GM21390 (cell line): Measurements from ENCODE around the gene LRFN4.
A peak's percentile ranks its signal among the peaks of the same experiment; 100 is the strongest.

ENCODE experiments used
- ATAC-seq: cut with Tn5 transposase; IDR thresholded peaks from one replicate; pipeline ENCODE4 v1.9.1; 2021; ENCODE audit not compliant: unreplicated experiment

LRFN4 gene

DNA sequence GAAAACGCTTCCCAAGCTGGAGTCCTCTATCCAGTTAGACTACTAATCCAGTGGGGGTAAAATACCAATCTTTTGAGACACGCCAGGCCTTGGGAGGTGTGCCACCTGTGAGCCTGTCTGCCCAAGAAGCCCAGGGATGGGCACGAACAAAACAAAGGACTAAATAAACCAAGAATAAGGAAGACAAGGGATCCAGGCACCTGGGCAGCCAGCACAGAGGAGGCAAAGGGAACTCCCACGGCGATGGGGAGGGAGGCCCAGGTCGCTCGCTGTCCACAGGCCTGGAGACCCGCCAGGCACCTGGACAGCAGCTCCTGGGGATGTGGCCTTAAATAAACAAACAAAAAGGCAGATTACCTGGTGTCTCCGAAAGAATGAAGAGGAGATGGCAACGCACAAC, 31.4 kb downstream of the LRFN4 start:
- ATAC-seq = no peak

DNA sequence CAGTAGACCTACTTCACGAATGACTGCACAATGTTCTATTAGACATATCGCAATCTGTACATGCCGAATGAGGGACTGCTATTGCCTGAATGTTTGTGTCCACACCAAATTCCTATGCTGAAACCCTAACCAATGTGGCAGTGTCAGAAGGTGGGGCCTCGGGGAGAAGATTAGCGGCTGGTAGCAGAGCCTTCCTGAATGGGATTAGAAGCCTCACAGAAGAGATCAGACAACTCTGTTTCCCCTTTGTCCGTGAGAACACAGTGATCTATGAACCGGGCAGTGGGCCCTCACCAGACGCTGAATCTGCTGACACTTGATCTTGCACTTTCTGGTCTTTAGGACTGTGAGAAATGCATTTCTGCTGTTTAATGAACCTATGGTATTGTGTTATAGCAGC, 33.1 kb downstream of the LRFN4 start:
- ATAC-seq = no peak

DNA sequence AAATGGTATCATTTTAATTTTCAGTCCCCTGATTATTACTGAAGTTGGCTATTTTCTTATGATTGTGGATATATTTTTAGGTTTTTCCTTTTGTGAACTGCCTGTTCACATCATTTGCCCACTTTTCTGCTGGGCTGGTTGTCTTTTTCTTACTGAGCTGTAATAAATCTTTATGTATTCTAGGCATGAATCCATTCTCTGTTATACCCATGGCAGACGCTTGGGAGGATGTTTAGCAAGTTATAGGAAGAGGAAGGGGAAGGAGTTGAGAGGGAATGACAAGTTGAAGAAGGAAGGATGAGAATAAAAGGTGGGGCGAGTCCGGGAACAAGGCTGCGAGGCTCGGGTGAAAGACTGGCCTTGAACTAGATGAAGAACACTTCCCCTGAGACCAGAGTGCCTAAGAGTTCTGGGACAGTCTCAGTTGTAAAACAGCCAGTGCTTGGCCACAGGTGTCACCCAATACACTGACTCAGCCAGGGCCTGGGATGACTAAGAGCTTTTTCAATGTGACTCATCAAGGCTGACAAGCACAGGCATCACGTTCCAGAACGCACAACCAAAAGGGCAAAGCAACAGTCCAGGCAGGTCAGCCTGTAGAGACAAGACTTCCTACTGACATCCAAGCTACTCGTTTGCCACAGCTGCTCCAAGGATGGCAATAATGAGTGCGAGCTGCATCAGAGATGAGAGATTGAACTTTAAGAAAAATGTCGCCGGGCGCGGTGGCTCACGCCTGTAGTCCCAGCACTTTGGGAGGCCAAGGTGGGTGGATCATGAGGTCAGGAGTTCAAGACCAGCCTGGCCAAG, 35.2 kb downstream of the LRFN4 start:
- ATAC-seq = peak; percentile 85

DNA sequence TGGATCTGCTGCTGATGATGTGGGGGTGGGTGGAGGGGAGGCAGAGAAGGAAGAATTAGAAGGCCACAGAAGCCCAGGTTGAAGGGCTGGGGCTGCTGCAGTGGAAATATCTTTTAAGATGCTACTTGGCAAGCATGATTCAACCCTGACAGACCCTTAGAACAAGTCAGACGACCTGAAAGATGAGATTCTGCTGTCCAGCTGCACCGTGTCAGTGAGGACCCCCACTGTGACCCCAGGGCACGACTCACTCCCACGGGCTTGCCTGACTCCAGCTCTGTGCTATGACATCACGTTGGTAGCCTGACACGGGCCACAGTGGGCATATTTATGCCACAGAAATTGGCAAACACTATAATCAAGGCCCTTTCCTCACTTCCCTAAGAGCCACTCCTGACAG, 36.0 kb downstream of the LRFN4 start:
- ATAC-seq = no peak

DNA sequence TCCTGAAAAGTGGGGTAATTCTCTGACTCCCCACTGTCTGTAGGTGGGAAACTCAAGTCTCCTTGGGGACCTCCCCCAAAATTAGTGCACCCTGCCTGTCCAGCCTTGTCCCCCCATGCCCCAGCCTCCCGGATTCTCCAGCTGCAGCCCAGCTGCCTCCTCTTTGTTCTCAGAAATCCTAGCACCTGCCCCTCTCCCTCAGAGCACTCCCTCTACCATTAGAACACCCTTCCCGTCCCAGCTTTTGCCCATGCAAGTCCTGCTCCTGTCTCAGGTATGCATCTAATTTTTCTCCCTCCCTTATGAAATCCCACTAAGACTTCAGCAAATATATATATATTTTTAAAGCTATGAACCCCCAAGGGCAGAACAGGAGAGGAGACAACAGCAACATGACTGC, 37.3 kb downstream of the LRFN4 start:
- ATAC-seq = no peak

DNA sequence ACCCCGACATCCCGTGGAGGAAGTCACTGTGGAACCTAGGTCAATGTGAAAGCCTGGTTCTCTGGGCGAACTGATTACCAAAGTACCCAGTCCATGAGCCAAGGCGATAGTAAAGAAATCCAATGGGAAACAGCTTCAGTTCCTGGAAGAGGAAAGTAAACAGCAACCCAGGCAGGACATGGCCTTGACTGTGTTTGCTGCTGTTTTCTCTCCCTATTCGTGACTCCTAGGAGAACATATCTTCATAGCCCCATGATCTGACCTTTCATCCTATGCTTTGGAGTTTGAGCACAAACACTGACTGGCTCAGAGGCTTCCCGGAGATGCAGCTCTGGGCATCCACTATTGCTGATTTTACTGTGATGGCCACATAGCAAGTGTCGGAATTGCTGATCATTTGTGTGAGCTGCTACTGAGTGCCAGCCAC, 45.1 kb downstream of the LRFN4 start:
- ATAC-seq = no peak

DNA sequence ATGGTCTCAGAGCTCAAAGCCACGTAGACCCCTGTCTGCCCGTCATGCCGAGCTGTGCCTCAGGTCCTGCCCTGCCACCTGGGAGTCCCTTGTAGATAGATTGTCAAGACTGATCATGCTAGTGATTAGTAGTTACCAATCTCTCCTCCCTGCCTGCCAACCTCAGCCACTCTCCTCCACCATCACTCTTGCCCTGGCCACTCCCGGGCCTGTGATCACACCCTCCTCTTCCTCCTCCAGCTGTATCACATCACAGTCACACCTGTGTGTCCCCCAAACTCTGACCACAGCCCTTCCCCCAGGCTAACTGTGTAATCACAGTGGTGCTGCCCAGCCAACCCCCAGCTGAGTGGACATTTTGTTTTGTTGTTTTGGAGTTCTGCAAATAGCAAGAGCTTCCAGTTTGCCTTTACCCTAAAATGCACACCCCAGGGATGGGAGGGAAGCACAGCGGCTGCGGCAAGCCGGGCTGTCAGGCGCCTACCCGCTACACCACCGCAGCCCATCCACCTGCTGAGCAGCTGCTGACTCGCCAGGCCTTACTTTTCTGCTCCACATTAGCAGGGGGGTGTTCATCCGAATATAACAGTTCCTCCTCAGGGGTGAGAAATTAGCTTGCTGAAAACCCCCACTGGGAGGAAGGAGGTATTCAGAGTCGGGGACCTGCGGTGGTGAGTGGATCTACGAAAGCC, 45.8 kb downstream of the LRFN4 start:
- ATAC-seq = no peak

DNA sequence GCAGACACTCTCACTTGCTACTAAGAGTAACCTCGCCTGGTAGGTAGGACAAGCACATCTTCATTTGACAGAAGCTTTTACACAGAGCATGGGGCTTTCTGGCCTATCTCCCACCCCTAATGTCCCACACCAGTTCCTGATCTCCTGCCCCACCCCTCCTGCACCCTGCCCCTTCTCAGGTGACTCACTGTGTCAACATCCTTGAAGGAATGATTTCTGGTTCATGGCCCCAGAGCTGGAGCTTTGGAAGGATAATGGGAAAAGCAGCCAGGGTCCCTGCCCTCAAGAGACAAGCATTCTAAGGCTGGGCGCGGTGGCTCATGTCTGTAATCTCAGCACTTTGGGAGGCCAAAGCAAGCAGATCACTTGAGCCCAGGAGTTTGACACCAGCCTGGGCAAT, 47.2 kb downstream of the LRFN4 start:
- no peak for ATAC-seq

DNA sequence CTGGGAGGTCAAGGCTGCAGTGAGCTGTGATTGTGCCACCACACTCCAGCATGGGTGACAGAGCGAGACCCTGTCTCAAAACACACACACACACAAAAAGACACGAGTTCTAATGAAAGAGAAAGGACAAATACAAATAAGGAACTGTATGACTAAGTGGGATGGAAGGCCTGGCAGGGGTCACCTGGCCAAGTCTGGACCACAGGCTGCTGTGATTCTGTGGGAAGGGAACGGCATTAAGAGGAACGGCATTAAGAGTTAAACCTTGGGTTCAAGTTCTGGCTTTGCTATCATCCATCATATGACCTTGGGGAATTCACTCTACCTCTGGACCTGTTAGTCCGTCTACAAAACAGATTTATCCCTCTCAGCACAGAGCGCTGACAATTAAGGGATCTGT, 47.7 kb downstream of the LRFN4 start:
- no peak for ATAC-seq

DNA sequence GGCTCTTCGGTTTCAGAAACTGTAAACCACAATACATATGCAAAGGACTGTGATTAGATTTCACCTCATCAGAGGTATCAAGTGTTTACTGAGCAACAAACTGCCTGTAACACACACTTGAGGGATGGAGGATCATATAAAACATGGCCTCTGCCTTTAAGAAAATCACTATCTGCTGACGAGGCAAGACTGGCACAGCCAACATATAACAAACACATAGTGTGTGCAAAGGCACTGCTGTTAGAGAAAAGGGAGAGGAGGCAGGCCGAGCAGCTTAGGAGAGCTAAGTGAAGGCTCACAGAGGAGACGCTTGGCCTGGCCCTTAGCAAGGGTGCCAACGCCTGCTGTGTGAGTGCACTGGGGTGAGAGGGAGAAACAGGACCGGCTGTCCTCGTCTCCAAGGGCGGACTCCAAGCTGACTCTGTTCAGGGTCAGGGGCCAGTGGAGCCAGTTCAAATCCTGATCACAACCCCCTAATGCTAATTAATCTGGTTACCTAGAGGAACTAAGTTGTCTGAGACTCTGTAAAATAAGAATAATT, 48.2 kb downstream of the LRFN4 start:
- ATAC-seq = no peak

DNA sequence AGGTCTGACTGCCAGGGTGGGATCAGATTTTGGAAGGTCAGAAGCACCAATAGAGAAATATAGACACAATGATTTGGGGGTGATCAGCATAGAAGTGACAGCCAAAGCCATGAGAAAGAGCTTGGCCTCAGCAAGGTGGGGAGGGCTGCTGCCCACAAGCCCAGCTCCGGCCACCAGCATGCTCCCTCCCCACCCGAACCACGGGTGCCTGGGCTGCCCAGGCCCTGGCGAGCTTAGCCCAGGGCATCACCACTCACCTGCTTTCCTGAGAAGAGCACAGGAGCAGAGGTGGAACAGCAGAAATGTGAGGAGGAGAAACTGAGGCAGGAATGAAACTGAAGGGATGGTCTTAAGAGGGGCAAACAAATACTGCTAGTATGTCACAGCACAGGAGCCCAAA, 48.8 kb downstream of the LRFN4 start:
- ATAC-seq = no peak

DNA sequence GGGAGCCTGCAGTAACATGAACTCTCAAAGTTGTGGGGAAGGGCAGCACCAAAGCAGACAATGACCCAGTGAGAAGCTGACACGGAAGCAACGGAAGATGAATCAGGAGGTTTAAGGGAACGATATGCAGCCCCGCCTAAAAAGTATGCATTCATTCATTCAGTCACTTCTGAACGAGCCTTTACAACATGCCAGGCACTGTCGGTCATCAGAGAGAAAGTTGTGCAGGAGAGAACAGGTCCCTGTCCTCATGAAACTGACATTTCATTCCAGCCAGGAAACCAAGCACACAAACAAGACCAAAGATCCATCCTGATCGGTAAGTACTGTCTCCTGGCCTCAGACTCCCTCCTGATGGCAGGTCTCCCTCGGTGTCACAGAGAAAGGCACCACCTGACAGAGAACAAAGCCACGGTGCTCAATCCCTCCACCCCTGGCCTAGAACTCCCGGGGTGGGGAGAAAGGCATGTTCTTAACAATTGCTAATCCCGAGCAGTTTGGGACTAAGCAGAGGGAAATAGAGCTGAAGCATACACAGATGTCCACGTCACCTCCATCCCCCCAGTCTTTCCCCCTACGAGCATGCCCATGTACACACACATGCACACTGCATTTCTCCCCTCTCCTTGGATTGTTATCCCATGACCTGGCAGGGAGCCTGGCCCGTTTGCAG, 49.3 kb downstream of the LRFN4 start:
- no peak for ATAC-seq

DNA sequence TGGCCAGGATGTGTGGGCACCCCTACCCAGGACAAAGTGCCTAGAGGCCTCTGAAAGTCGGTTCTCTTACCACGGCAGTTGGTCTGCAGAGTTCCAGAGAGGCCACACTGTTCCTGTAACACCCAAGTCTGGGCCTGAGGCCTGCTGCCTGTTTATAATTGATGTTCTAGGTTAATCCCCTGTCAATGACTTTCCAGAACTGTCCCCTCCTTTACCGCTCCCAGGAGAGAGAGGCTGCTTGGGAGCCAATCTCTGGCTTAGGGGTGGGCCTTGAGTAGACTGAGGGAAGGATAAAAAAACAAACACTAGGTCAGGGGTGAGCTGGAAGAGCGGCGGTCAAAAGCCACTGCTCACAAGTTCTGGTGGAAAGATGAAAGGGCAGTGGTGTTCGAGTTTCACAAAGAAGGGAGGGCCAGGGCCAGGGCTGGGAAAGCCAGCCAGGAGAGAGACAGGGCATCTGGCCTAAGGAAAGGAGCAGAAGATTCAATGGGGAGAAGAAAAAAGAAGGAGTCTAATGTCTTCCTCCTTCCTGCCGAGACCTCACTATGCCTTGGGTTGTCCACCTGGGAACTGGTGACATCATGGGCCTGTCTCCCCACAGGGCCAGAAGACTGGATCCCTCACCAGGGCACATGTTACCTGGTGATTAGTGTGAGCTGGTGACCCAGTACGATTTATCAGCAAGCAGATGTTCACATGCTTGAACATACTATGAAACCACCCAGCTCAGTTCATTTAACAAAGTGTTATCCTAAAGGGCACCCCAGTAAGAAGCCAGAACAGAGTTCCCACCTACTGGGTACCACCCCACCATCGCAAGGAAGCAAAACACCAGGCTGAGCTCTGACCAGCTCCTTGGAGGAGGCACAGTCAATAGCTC, 51.1 kb downstream of the LRFN4 start:
- ATAC-seq = no peak

DNA sequence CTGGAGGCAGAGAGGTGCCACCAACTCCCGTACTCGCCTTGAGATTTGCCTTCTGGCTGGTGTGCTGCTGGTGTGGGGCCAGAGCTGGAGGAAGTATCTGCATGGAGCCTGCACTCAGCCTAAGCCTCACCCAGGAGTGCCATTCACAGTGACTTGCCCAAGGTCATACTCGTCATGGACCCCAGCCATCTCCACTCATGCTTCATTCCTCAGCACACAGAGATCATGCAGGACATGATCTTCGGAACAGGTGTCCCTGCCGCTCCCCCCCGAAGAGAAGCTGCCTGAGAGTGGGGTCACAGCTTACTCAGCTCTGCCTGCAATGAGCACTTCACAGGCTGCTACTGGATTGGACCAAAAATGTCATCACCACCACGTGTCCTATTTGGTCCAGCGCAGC, 52.3 kb downstream of the LRFN4 start:
- no peak for ATAC-seq

DNA sequence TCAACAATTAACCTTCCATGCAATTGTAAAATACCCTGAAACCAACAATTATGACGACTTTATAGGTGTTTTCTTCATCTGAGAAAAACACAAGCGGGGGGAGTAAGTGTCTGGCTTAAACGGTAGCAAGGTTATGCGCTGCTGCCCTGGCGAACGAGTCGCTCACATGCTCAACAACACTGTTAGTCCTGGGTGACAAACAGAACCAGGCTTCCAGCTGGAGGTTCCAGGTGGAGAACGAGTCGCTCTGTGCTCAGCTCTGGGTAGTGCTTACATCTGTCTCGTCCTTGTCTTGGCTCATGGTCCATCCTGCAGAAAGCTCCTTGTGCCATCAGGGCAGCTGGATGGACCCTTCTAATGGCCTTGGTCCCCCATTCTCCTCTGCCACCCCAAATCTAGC, 53.2 kb downstream of the LRFN4 start:
- no peak for ATAC-seq
